GM19240 (cell line): ENCODE results near the gene SCAMP5.
A peak's percentile ranks its signal among the peaks of the same experiment; 100 is the strongest.

ENCODE experiments used
- DNase-seq: peaks from one replicate; pipeline ENCODE4 v3.0.0; 2011; ENCODE audit warnings: low spot score; ENCODE audit not compliant: insufficient read length

Gene SCAMP5

DNA sequence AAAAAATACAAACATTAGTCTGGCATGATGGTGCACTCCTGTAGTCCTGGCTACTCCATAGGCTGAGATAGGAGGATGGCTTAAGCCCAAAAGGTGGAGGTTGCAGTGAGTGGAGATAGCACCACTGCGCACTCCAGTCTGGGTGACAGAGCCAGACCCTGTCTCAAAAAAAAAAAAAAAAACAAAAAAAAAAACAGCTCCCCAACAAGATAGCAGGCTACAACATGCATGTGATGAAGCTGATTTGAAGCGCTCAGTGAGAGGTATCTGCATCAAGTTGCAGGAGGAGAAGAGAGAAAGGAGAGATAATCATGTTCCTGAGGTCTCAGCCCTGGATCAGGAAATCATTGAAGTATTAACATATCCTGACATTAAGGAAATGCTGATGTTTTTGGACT lies 27.4 kb downstream of the SCAMP5 start:
- no peak for DNase-seq

DNA sequence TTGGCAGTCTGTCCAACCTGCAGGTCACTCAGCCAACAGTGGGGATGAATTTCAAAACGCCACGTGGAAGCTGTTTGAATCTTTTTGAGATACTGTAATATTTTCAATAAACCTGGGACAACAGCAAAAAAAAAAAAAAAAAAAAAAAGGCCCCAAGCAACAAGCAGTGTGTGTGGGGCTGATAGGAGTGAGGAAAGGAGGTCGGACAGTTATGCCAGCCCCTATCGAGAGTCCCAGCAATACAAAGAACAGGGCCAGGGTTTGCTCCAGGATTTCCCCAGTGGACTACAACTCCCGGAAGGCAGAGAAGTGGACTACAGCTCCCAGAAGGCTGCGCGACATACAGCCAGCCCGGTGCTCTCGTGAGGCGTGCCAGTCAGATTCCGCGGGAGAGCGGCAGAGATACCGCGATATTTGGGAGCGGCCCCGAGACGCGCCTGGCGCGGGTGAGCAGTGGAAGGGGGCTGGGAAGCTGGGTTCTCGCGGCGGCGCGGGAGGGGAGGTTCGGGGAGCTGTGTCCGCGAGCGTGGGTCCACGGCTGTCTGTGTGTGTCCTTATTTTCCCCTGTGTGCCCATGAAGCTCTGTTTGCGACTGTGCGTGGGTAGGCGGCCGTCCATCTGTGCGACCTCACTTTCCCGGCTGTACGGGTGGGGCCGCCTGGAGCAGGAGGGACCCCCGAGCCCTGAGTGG lies 28.0 kb downstream of the SCAMP5 start, which contains the start of gene PPCDC:
Gene PPCDC (plus strand): TSS at position 410 of the 691 bp plus-strand sequence. CDS start 4,729 bp downstream, outside the sequence.
- DNase-seq = peak; percentile 99

GRCh38 chr15:75023872-75024636 lies 28.7 kb downstream of the SCAMP5 start:
- no peak for DNase-seq

GRCh38 chr15:75025107-75025506 lies 29.7 kb downstream of the SCAMP5 start:
- DNase-seq = no peak

- no peak for DNase-seq
Measured at GRCh38 chr15:75025548-75026260, 30.3 kb downstream of the SCAMP5 start.

DNA sequence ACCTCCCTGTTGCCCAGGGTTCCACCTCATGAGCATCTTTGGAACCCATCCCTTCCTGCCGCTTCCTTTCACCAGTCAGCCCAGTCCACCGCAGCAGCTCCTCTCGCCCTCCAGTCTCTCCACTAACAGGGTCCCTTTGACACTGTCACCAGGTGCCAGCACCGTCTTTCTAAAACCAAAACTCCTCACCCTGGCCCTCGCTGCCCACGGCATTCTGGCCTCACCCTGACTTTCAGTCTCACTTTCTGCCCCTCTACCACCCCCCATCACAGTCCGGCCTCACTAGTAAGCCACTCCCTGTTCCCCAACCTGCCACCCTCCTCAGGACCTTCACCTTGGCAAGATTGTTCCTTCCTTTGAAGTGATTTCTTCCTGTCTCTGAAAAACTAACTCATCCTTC lies 32.2 kb downstream of the SCAMP5 start:
- no peak for DNase-seq

- DNase-seq = no peak
Measured at GRCh38 chr15:75028991-75029377, 33.6 kb downstream of the SCAMP5 start.

DNA sequence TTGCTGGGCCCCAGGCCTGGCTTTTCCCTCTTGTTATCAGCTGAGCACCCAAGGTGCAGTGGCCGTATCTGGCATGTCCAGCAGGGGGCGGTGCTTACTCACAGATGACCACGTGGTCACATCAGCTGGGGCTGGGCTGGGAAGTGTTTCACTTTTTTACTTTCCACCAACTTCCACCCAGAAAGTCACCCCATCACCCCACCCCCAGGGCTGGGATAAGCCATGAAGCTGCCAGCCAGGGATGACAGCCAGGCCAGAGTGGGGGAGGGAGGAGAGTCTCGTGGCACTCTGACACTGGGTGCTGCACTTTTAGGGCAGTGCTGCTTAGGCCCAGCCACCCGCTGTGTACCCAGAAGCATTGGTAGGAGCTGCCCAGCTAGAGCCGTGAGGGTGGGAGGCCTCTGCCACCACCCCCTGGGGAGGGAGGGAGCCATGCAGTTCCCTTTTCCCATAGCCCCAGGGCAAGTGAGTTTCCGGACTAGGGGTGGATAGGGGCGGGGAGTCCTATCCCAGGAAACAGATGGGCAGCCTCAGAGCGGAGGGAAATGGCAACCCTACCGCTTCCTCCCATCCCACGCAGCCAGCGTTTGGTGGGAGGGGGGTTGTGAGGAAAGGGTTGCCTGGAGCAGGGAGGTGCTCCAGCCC lies 34.1 kb downstream of the SCAMP5 start:
- DNase-seq = no peak

DNA sequence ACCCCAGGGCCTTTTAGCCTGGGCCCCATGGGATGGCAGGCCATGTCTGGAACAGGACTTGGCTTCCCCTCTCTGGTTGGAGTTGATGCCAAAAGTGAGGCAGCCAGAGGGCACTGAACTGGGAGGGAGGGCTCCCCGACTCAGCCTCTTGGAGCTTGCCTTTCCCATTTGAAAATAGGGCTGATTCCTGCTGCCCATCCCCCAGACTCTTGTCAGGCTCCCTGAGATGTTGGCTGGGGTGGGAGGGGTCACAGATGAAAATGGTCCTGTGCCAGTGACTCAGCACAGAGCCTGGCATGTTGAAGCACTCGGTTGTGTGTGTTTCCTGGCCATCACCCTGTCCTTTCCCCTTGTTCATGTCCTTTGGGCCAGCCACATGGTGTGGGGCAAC lies 34.7 kb downstream of the SCAMP5 start:
- no peak for DNase-seq

DNA sequence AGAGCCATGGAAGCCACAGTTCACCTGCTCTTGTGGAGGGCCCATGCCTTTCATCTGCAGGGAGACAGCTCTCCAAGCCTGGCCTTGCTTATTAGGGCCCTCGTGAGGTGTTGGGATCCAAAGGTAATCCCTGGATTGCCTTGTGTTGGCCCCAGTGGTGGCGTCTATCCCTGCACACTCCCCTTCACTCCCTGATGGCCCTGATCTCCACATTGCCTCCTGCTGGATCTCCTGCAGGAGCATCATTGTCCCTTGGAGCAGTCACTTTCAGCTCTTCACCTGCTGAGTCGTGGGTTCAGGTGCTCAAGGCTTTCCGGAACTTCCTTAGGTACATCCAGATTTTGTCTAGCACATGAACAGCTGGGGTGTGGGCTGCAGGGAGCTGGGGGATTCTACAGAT lies 35.1 kb downstream of the SCAMP5 start:
- DNase-seq = no peak

- no peak for DNase-seq
Measured at GRCh38 chr15:75031848-75032247, 36.5 kb downstream of the SCAMP5 start.

DNA sequence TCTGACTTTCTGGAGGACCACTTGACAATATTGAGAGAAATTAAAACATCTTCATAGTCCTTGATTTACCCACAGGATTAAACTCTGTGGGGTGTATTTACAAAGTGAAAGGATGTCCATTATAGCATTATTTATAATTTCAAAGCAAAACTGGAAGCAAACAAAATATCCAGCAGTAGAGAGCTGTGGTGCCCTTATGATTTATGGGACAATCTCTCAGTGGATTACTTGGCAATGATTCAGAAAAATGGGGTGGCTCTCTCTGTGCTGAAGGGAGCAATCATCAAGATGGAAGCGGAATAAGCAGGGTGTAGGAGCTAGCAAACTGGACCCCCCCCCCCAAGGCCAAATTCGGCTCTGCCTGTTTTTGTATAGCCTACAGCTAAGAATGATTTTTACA lies 37.0 kb downstream of the SCAMP5 start:
- DNase-seq = no peak

DNA sequence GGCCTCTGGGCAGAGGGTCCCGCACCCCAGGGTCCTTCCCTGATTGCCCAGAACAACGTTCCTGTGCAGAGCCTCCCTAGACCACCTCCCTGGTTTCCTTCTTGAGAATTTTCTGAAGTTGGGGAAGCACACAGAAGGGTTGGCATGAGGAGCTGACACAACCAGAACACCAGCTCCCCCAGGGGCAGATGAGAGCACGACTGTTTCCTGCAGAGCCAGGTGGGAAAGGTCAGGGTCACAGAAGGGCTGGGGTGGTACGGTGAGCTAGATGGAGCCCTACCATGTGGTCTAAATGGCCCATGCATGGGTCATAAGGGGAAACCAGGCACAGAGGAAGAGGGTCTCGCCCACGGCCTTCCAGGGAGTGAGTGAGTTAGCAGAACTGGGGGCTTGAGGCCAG lies 38.4 kb downstream of the SCAMP5 start:
- no peak for DNase-seq

- no peak for DNase-seq
Measured at GRCh38 chr15:75034615-75035014, 39.3 kb downstream of the SCAMP5 start.

DNA sequence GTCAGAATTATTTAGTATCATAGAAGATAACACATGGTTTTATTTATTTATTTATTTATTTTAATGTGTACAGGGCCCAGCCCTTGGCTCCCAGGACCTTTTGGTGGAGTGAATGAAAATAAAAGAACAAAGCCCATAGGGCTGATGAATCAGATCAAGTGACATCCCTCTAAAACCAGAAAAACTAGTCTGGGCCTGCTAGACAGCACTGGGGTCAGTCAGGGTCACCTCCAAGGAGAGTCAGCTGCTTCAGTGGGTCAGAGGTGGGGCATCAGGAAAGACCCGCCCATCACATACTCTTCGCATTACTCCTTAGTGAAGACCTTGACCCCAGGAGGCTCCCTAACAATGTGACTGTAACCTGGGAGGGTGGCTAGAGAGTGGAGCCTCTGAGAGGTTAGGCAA lies 40.9 kb downstream of the SCAMP5 start:
- no peak for DNase-seq

- DNase-seq = no peak
Measured at GRCh38 chr15:75037685-75038084, 42.3 kb downstream of the SCAMP5 start.

DNA sequence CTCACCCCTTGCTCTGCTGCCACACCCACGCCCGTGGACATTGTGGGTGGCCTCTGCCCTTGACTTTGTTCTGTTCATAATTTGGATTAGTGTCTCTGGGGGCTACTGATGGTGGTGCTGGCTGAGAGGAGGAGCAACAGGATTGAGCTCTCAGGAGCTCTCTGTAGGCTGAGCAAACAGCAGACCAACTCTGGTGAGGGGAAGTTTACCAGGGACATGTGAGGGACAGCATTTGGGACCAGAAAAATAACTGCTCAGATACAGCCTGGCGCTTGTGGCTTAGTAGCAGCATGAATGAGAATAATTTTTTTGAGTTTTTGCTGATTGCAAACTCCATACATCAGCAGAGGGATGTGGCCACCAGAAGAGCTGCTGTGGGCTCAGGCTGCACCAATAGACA lies 42.9 kb downstream of the SCAMP5 start:
- no peak for DNase-seq

DNA sequence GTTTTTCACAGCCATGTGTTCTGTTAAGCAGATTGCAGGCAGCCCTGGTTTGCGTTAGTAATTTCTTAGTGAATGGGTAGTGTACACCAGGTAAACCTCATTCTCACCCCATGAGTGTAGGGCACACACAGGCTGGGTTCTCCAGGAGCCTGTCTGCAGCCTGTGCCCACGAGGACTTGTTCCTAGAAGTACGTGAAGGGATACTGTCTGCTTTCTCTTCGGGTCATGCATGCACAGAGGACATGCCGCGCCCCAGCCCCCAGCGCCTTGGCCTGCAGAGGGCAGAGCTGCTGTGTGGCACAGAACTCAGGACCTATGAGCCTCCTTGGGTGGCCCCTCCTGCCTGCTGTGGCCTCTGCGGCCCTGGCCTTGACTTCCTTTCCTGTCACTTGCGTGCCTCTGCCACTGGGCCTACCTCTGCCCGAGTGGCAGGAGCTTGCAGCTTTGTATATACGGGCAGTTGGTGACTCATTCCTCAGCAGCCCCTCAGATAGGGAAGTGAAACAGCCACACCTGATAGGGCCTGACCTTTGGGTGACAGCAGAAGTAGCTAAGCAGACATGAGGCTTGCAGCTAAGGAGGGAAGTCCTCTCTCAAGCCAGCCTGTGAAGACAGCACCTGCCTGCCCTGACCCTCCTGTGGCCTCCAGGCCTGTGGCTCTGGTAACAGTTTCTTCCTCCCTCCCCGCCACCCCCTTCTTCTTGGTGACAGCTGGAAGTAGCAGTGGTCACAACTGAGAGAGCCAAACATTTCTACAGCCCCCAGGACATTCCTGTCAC lies 47.6 kb downstream of the SCAMP5 start:
- DNase-seq = peak; percentile 75

DNA sequence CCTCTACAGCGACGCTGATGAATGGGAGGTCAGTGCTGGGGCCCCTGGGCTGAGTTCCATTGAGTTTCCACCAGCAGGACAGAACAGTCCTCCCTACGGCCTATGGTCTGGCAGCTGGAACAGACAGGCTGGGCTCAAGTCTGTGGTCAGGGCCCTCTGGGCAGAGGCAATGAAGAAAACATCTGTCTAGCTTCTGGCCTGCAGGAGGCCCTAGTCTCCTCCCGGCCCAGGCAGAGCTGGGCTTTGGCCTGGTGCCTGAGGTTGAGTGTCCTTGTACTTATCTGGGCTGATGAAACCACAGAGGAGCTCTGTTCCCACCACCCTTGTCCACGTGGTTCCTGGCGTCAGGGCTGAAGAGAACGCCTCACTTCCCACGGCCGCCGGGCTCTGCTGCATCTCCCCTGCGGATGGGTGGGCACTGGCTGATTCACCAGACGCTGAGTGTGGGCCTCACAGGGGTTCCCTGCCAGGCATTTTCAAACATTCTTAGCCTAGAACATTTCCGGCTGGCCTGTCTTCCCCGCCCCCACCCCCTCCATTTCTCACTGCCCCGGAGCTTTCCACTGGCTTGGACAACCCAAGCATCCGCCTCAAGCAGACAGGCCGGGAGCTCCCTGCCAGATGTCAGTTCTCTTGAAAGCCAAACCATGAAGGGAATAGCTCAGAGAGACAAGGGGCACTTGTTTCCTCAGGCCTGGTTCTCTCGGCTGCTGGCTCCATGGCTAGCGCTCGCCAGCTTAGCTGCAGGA lies 48.3 kb downstream of the SCAMP5 start:
- peak; percentile 28 for DNase-seq

DNA sequence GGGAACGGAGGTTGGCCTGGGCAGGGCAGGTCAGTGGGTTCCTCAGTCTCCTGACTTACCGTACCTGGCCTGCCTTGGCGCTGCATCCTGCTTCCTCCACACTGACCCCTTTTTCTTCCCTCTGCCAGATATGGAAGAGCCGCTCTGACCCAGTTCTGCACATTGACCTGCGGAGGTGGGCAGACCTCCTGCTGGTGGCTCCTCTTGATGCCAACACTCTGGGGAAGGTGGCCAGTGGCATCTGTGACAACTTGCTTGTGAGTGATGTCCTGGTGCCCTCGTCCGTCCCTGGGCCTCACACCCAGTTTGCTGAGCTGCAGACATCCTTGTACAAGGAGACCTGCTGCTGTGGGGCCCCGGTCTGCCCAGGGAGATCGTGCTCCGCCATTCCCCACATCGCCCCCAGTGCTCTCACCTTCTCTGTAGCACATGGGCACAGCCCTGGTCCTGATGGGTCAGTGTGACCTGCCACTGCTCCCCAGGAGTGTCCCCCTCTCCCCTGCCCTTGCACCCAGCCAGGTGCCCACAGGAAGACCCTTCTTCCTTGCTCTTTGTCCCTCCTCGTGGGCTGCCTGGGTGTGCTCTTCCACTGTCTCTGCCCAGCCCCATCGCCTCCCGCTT lies 49.0 kb downstream of the SCAMP5 start:
- DNase-seq = no peak
